NCI-H510A (cell line): Measurements from ENCODE around the gene OCA2.
"Not testable (repeated sequence)": the region's sequence is repeated elsewhere in the genome, so short reads cannot be mapped to it uniquely, and the experiment has no call there.

Experiments used
- DNase-seq: peaks from one replicate; lab custom pipeline; 2025; lab: John Stamatoyannopoulos, UW

Gene OCA2

DNA sequence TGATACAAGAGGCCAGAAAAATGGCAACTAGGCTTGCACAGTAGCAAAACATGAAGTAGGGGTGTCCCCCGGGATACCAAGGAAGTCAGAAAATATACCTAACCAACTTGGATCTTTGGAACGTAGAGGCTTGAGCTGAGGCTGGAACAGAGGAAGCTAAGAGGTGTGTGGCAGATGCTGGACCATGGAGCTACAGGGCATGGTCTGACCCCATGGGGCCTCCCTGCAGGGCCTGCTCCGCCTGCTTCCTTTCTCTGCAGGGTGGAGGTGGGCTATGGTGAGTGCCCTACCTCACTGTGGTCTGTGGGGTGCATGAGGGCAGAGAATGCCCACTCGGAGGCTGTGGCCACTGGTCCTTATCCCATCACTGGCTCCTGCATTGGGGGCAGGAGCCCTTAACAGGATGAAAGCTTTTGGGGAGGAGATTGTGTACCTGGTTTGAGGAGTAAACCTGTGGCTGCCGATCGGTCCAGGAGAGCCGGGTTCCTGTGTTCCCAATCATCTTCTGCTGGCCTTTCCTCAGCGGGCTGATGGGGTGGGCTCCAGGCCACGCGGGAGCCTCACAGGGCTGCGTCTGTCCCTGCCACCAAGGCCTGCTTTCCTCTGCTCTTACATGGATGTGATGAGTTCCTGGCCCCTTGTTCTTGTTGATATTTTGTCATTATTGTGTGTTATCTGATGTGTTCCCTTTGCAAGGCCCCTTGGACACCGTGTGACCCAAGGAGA is 96.8 kb downstream of the OCA2 start:
- no peak for DNase-seq

GRCh38 chr15:28001641-28002040 is 97.5 kb downstream of the OCA2 start:
- DNase-seq = no peak

DNA sequence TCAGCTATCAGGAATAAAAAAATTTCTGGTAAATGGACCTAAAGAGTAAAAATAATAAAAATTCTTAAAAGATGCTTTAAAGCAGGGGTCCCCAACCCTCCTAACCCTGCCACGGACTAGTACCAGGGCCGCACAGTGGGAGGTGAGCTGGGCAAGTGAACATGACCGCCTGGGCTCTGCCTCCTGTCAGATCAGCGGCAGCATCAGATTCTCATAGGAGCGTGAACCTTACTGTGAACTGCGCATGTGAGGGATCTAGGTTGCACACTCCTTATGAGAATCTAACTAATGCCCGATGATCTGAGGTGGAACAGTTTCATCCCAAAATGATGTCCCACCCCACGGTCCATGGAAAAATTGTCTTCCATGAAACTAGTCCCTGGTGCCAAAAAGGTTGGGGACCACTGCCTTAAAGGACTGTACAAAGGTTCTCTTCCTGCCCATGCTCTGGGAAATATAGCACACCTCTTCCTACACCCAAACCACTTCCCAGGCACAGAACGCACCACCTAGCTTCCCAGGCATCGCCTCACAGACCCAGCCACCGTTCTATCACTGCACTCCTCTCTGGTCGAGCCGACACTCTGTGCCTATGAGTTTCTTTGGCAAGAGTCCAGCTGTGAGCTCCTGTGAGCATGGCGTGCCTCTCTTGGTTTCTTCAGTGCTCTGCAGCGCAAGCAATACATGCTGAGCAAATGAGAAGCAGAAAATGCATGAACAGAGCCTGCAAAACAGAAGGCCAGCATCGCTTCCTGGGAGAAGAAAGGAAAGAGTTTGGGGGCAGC is 104.9 kb downstream of the OCA2 start:
- DNase-seq = no peak

DNA sequence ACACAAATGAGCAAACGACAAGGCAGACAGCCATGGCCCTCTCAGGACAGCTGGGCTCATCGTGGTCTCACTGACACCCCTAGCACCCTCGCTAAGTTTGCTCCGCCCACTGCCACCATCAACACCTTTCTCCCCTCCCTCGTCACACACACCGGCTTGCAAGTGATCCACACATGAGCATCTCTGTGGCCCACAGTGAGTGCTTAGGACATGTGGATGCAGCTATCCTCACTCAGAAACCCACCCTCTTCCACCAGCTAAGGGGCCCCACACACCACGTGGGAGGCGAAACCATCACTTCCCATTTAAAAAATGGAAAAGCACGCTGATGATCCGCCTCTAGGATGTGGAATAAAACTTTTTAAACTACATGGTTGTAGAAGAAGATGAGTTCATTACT is 105.6 kb downstream of the OCA2 start:
- no peak for DNase-seq

DNA sequence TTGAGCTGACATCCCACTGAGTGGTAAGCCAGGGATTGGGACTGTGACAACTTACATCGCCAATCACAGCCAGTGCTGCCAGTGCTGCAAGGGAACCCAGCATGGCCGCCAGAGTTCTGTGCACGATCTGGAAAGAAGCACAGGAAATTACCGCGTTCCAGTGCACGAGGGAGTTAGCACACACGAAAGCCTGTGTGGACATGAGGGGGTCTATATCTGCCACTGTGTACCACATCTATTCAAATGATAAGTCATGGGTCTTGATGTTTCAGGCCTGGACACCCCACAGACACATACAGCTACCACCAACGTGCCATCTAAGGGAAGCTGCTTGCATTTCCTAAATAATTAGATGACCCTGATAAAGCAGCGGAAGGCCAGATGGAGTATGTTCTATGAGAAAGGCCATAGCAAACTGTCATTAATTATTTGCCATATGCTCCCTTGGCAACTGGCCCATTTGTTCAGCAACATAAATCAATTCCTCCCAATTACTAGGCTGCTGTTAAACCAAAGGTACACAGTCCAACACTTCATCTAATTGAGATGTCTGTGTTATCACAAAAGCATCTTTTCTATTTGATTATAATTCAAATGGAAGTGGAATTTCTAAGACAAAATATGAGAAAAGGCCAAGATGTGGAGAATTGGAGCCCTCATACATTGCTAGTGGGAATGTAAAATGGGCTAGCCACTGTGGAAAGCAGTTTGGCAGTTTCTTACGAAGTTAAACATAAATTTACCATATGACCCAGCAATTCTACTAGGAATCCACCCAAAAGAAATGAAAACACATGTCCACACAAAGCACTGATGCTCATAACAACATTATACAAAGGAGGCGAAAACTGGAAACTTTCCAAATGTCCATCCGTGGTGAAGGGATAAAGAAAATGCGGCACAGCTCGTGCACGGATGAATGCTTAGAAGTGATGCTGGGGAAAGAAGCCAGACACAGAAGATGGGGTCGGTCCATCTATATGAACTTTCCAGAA is 108.3 kb downstream of the OCA2 start:
- no peak for DNase-seq

DNA sequence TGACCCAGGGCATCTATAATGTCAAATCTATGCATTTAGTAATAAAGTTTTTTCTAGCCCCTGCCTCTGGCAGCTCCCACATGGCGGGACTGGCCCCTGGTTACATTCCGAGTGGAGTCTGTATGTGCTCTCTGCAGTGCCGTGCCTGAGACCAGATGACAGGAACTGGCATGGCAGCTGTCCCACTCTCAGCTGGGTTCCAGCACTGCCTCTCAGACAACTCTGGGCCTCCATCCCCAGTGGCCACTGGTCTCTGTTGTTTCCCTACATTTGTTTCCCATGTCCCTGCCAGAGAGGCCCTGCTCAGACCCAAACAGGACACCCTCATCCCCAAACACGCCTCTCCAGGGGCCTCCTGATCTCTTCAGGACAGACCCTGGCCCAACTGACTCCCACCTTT is 109.3 kb downstream of the OCA2 start:
- DNase-seq = no peak

- DNase-seq = no peak
These were observed 109.7 kb downstream of the OCA2 start for GRCh38 chr15:27989427-27989826.

DNA sequence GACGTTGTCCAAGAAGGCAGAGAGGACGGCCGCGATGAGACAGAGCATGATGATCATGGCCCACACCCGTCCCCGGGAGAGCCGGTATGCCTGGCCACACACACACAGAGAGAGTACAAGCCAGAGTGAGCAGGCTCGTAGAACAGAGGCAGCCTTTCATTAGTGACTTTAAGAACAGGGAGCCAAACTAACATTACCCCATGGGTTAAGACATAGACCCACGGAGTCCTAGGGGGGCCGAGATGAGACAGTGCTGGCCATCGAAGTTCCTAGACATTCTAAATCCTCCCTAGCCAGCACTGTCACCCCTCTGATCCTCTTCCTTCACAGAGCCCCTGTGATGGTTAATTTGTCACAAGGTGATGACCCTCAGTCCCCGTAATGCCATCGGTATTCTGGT is 114.0 kb downstream of the OCA2 start:
- no peak for DNase-seq

GRCh38 chr15:27983496-27983895 is 115.6 kb downstream of the OCA2 start:
- no peak for DNase-seq

GRCh38 chr15:27977696-27978095 is 121.4 kb downstream of the OCA2 start:
- no peak for DNase-seq

GRCh38 chr15:27973886-27974285 is 125.2 kb downstream of the OCA2 start:
- no peak for DNase-seq

GRCh38 chr15:27970661-27971392 is 128.3 kb downstream of the OCA2 start:
- DNase-seq = no peak

- DNase-seq = no peak
These were observed 131.6 kb downstream of the OCA2 start for GRCh38 chr15:27967541-27967940.

DNA sequence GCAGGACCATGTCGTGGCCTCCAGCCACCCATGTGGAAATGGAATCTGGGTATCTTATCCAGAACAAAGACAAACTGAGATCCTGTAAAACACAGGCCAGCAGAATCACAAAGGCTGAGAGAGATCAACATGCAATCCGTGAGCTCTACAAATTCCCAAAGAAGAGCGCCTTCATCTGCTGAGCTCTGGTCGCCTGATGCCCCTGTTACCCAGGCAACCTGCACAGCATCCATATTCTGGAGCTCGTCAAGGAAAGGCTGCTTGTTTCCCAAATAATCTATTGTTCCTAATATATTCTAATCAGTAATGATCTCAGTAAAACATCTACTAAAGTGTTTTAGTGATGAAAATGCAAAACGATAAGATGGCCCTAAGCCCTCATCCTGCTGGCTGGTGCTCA is 133.6 kb downstream of the OCA2 start:
- DNase-seq = no peak

DNA sequence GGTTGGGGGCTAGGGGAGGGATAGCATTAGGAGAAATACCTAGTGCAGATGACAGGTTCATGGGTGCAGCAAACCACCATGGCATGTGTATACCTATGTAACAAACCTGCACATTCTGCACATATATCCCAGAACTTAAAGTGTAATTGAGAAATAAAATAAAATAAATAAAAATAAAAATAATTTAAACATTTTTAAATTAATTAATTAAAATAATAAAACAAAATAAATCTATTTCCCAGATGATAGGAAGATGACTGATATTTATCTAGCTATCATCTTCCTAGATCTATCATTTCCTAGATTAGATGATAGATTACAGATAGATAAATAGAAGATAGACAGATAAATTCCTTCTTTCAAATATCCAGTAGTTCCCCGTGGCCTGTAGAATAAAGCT is 137.3 kb downstream of the OCA2 start:
- DNase-seq = no peak

DNA sequence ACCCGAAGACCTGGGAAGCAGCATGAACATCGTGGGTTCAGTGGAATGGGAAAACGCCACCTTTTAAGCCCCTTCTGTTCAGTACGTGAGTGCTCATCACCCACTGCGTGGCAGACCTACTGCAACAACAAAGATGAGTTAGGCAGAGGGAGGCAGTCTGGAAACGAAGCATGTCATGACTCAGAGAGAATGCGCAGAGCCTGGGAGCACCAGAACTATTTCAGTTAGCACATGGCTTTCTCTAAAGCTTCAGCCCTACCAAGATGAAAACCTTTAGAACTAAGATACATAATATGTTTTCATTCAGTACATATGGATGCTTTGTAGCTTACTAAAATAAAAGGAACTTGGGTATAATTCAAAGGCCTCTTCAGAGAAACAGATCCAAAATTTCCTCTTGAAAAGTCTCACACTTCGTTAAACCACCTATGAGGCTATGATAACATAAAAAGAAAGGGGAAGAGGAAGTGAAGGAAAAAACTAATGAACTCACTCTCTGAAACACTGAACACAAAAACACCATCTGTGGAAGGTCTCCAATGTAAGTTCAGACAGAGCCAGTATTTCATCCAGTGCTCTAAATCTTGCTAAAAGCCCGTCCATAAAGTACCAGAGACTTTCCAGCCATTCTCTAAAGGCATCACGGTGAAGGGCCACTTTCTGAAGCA is 140.1 kb downstream of the OCA2 start:
- DNase-seq = no peak

DNA sequence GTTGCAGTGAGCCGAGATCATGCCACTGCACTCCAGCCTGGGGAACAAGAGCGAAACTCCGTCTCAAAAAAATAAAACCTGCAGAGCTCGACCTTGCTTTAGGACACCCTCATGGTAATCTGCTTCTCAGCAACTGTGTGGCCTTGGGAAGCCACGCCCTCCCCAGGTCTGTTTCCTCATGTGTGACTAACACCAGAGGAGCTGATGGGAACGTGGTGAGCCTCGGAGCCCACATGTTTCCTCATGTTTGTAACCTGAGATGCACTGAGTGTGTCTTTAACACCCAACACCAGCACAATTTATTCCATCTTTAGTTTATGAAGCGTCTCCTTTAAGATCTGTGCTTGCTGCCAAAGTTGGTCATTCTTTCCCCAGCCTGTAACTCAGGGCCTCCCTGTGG is 142.8 kb downstream of the OCA2 start:
- DNase-seq = no peak

DNA sequence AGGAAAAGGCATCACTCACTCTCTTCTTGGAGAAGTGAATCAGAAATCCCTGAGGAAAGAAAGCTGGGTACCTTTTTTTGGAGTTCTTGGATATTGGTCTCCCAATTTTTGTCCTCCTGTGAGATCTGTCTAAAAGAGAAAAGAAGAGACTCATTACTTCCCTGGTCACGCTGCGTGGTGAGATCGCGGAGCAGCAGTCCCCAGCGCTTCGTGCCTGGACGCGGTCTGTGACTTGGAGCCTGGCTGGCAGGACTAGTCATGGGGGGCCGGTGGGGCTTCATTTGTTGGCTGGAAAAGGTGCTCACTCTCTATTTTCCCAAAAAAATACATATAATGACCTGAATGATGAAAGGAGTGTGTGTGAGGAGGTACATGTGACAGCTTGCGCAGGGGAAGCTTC is 144.0 kb downstream of the OCA2 start:
- DNase-seq = no peak

- DNase-seq = not testable (repeated sequence)
These were observed 146.5 kb downstream of the OCA2 start for GRCh38 chr15:27952593-27952992.

DNA sequence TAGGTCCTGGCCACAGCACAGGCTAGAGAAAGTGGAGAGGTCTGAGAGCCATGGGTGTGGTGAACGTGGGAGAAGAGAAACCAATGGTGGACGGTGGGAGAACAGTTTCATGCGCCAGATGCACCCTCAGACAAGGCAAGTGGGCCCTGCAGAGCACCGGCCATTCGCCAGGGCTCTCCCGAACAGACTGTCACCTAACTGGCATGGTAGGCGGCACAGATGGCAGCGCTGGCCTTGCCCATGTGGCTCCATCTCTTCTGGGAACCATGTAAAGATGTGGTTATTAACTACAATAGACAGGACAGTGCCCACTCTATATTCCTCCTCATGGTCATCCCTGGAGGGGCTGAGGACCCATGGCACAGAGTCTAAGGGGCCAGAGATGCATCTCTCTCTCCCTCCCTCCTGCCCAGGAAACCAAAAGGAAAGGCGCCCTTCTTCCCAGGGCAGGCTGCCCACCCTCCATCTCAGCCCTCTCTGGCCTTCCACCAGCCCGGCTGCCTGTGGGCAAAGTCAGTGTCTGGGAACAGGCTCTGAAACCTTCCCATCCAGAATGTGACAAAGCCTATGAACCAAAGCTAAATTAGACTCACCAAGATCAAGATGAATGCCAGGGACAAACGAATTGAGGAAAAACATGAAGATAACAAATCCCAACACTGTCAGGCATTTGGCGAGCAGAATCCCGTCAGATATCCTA is 147.8 kb downstream of the OCA2 start:
- no peak for DNase-seq

- no peak for DNase-seq
These were observed 150.0 kb downstream of the OCA2 start for GRCh38 chr15:27949089-27949488.
